GM10266 (cell line): ENCODE data around the gene TMEM225.
"Not testable (repeated sequence)": the region's sequence is repeated elsewhere in the genome, so short reads cannot be mapped to it uniquely, and the experiment has no call there.

ENCODE experiments used
- DNase-seq: peaks from one replicate; pipeline ENCODE4 v3.0.0; 2012; ENCODE audit errors: extremely low spot score
- CTCF ChIP-seq: IDR thresholded peaks from 2 replicates; pipeline ENCODE4 v1.5.1; 2012; ENCODE audit warnings: mild to moderate bottlenecking, low read depth; ENCODE audit not compliant: control insufficient read depth, insufficient read depth; ENCODE audit errors: missing control alignments

TMEM225 gene

GRCh38 chr11:123899792-123900191, 14.3 kb upstream of the TMEM225 start:
- no peak for TF ChIP-seq CTCF
- no peak for DNase-seq

GRCh38 chr11:123892031-123892430, 6.6 kb upstream of the TMEM225 start:
- TF ChIP-seq CTCF, result no peak
- no peak for DNase-seq

GRCh38 chr11:123880912-123881311, 4.6 kb downstream of the TMEM225 start:
- no peak for TF ChIP-seq CTCF
- no peak for DNase-seq

- not testable (repeated sequence) for DNase-seq
Observed at GRCh38 chr11:123867795-123868194, 17.7 kb downstream of the TMEM225 start.

GRCh38 chr11:123865293-123865692, 20.2 kb downstream of the TMEM225 start:
- DNase-seq, result not testable (repeated sequence)

- no peak for DNase-seq
- no peak for TF ChIP-seq CTCF
Observed at GRCh38 chr11:123859731-123860130, 25.7 kb downstream of the TMEM225 start.

GRCh38 chr11:123856444-123856843, 29.0 kb downstream of the TMEM225 start:
- TF ChIP-seq CTCF, result no peak
- DNase-seq, result no peak

GRCh38 chr11:123853038-123853437, 32.4 kb downstream of the TMEM225 start:
- no peak for DNase-seq

More at GRCh38 chr11:123853038-123853437, 32.4 kb downstream of the TMEM225 start:
- no peak for TF ChIP-seq CTCF
